GM12878 (cell line): ENCODE results near the gene TMX4. TPM values are rescaled to one million over a fixed set of nuclear protein-coding genes. Genes with fewer than 3 reads are reported as not detected.

Source experiments
- CEBPZ ChIP-seq: fragments of 150-350 bp; IDR thresholded peaks from 2 replicates; pipeline ENCODE4 v1.6.1; 2016; ENCODE audit warnings: low read depth, low read length
- FOXM1 ChIP-seq: IDR thresholded peaks from 2 replicates; pipeline ENCODE4 v1.6.1; 2012; ENCODE audit warnings: low read depth, mild to moderate bottlenecking, inconsistent platforms, low read length, moderate library complexity
- JUNB ChIP-seq: IDR thresholded peaks from 2 replicates; pipeline ENCODE4 v1.6.1; 2016; ENCODE audit warnings: antibody characterized with exemption, mild to moderate bottlenecking
- MLLT1 ChIP-seq: fragments of 450-650 bp; IDR thresholded peaks from 2 replicates; pipeline ENCODE4 v1.6.1; 2016; ENCODE audit warnings: mild to moderate bottlenecking
- NR2F1 ChIP-seq: fragments of 450-650 bp; conservative IDR thresholded peaks from 2 replicates; pipeline ENCODE4 v1.6.1; 2017; ENCODE audit warnings: mild to moderate bottlenecking
- PBX3 ChIP-seq: IDR thresholded peaks from 2 replicates; pipeline ENCODE4 v1.6.1; 2011; ENCODE audit warnings: mild to moderate bottlenecking, low read depth, low read length, moderate library complexity; ENCODE audit not compliant: insufficient replicate concordance
- POLR2A ChIP-seq: IDR thresholded peaks from 2 replicates; pipeline ENCODE4 v1.6.1; 2011; ENCODE audit warnings: low read depth, mild to moderate bottlenecking, low read length
- STAT1 ChIP-seq: fragments of 450-650 bp; conservative IDR thresholded peaks from 2 replicates; pipeline ENCODE4 v1.6.1; 2014; ENCODE audit warnings: antibody characterized with exemption, mild to moderate bottlenecking
- TCF7 ChIP-seq: IDR thresholded peaks from 2 replicates; pipeline ENCODE4 v1.6.1; 2014; ENCODE audit warnings: antibody characterized with exemption, borderline replicate concordance
- polyA plus RNA-seq, 11 experiments: library from polyadenylated mRNA; depleted of rRNA in 4 of 11; unstranded in 6 of 11; stranded (reverse) in 5 of 11; fragments of >200 nt; fragmentation: Nextera tagmentation in 4 of 11; fragmentation: Illumina TruSeq in 1 of 11; extraction: Ambion mirVana in 4 of 11; extraction: Trizol in 1 of 11; gene quantifications; 1 replicate in 1 of 11; 2 replicates in 10 of 11; pipeline versions ENCODE4 v1.2.1 to v1.2.3, GENCODE V29; 2011 to 2016; ENCODE audit warnings: inconsistent platforms in 2 of 11, missing spikeins in 2 of 11, low read depth in 1 of 11
- total RNA-seq, 4 experiments: library from RNA; depleted of rRNA in 3 of 4; stranded (reverse); fragments of >200 nt in 3 of 4; fragmentation: Illumina TruSeq in 1 of 4; extraction: Trizol in 1 of 4; gene quantifications; 2 replicates each; pipeline versions ENCODE4 v1.2.1 to v1.2.3, GENCODE V29; 2013 to 2021

TMX4 gene
- total and polyA plus RNA-seq, 10 of the 15 experiments (the other 5 are each of a cell fraction or from before 2014, with no cell fraction given) = 3.9 to 19.9 (median 11.1) TPM

GRCh38 chr20:7977709-7978108 is 41.9 kb downstream of the TMX4 start (continued):
- TF ChIP-seq CEBPZ (no peak), STAT1 (no peak), PBX3 (no peak), JUNB (no peak), FOXM1 (no peak), TCF7 (no peak), MLLT1 (no peak), NR2F1 (no peak), POLR2A (no peak)
